ENCODE measurements around the gene RPL10A. TPM values are rescaled to one million over a fixed set of nuclear protein-coding genes. Genes with fewer than 3 reads are reported as not detected.

RPL10A gene
- total RNA-seq, 2 experiments from 2014 or later = 2,453 to 2,464 TPM

DNA sequence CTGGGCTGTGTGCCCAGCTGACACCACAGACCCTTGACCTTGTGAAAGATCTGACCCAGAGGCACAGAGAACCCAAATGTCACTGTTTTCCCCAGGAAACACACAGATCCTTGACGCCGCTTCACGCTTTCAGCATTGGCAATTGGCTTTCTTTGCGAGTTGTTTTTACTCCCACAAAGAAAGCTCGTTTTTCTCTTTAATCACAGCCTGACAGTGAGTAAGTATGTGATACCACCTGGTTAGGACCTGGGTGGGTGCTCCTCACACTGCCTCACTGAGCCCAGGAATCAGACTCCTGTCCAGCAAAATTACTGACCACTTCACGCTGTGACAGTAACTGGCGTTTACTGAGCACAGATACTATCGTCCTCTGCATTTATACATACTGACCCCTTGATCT is 13.0 kb downstream of the RPL10A start:
- no peaks in the 10 kb centered on the region for H3K4me1 Mint-ChIP-seq (ENCODE audit: low read depth)
- ATAC-seq (ENCODE audit: poor library complexity) (no peak), DNase-seq (no peak)
- no peaks in the 10 kb centered on the region for H3K9me3 Mint-ChIP-seq
- H3K9me3 ChIP-seq (ENCODE audit: control insufficient read depth in 1 of 2, insufficient read depth in 1 of 2, low read length in 2 of 2) = no peaks in the 10 kb centered on the region
- no peak for TF ChIP-seq CTCF (IDR thresholded peaks at IDR 0.05)
- ChIA-PET CTCF (no interaction called here), POLR2A (no interaction called here)
- H3K36me3 Mint-ChIP-seq (ENCODE audit: low read depth) = no peaks in the 10 kb centered on the region
- no peak overlapping the region for H3K27ac Mint-ChIP-seq
- H3K36me3 ChIP-seq (ENCODE audit: insufficient read depth, low read length) = no peaks in the 10 kb centered on the region
- H3K27me3 Mint-ChIP-seq = no peaks in the 10 kb centered on the region
- H3K4me3 ChIP-seq (ENCODE audit: low read length) = no peak overlapping the region
- intact Hi-C loops (cut with DNase I, micrococcal nuclease) = no loop called here
- no peak overlapping the region for H3K4me3 Mint-ChIP-seq
- no peak overlapping the region for H3K27ac ChIP-seq (ENCODE audit: low read depth in 1 of 2, low read length in 2 of 2)
- H3K27me3 ChIP-seq (ENCODE audit: control insufficient read depth in 1 of 2, insufficient read depth in 2 of 2, low read length in 2 of 2) = no peaks in the 10 kb centered on the region
- H3K4me1 ChIP-seq (ENCODE audit: insufficient read depth, low read length) = no peaks in the 10 kb centered on the region

GRCh38 chr6:35483062-35483461 is 14.9 kb downstream of the RPL10A start:
- Histone ChIP-seq H3K27ac (ENCODE audit: low read depth in 1 of 2, low read length in 2 of 2) (no peak overlapping the region), H3K4me3 (ENCODE audit: low read length) (no peak overlapping the region), H3K4me1 (ENCODE audit: insufficient read depth, low read length) (peaks cover 1% of the 10 kb centered on the region), H3K27me3 (ENCODE audit: control insufficient read depth in 1 of 2, insufficient read depth in 2 of 2, low read length in 2 of 2) (no peaks in the 10 kb centered on the region), H3K36me3 (ENCODE audit: insufficient read depth, low read length) (no peaks in the 10 kb centered on the region), H3K9me3 (ENCODE audit: control insufficient read depth in 1 of 2, insufficient read depth in 1 of 2, low read length in 2 of 2) (no peaks in the 10 kb centered on the region)
- intact Hi-C loops (cut with DNase I, micrococcal nuclease) = no loop called here
- TF ChIP-seq CTCF (IDR thresholded peaks at IDR 0.05) = no peak
- ChIA-PET CTCF (no interaction called here), POLR2A (no interaction called here)
- Mint-ChIP-seq H3K4me1 (ENCODE audit: low read depth) (no peaks in the 10 kb centered on the region), H3K27me3 (no peaks in the 10 kb centered on the region), H3K4me3 (no peak overlapping the region), H3K9me3 (no peaks in the 10 kb centered on the region), H3K36me3 (ENCODE audit: low read depth) (no peaks in the 10 kb centered on the region), H3K27ac (no peak overlapping the region)
- ATAC-seq (ENCODE audit: poor library complexity) (no peak), DNase-seq (no peak)

GRCh38 chr6:35483490-35483889 is 15.3 kb downstream of the RPL10A start:
- Mint-ChIP-seq H3K9me3 (no peaks in the 10 kb centered on the region), H3K4me1 (ENCODE audit: low read depth) (no peaks in the 10 kb centered on the region)

More at GRCh38 chr6:35483490-35483889, 15.3 kb downstream of the RPL10A start:
- Mint-ChIP-seq H3K27ac (no peak overlapping the region), H3K4me3 (no peak overlapping the region), H3K36me3 (ENCODE audit: low read depth) (no peaks in the 10 kb centered on the region), H3K27me3 (no peaks in the 10 kb centered on the region)
- intact Hi-C loops (cut with DNase I, micrococcal nuclease) = no loop called here
- Histone ChIP-seq H3K36me3 (ENCODE audit: insufficient read depth, low read length) (no peaks in the 10 kb centered on the region), H3K4me3 (ENCODE audit: low read length) (no peak overlapping the region), H3K9me3 (ENCODE audit: control insufficient read depth in 1 of 2, insufficient read depth in 1 of 2, low read length in 2 of 2) (no peaks in the 10 kb centered on the region), H3K27me3 (ENCODE audit: control insufficient read depth in 1 of 2, insufficient read depth in 2 of 2, low read length in 2 of 2) (no peaks in the 10 kb centered on the region), H3K27ac (ENCODE audit: low read depth in 1 of 2, low read length in 2 of 2) (no peak overlapping the region), H3K4me1 (ENCODE audit: insufficient read depth, low read length) (peaks cover 3% of the 10 kb centered on the region)
- TF ChIP-seq CTCF (IDR thresholded peaks at IDR 0.05) = no peak
- ChIA-PET POLR2A (no interaction called here), CTCF (no interaction called here)
- DNase-seq = no peak
- ATAC-seq (ENCODE audit: poor library complexity) = no peak

All from CD4-positive, alpha-beta T cell (primary cell).